GM19099 (cell line): ENCODE results near the gene PEX7.

Experiments used
- POLR2A ChIP-seq: IDR thresholded peaks from 3 replicates; pipeline ENCODE4 v1.6.1; 2011; ENCODE audit warnings: low read depth; ENCODE audit not compliant: insufficient read length; ENCODE audit errors: extremely low read depth

Gene PEX7

GRCh38 chr6:136822376-136823127 lies at the start of gene PEX7:
TSS of gene PEX7 (plus strand) at chr6:136822592. CDS start at chr6:136822666, 74 bp downstream.
- peak; percentile 88 for TF ChIP-seq POLR2A

GRCh38 chr6:136772685-136773472 lies 49.5 kb upstream of the PEX7 start:
- no peak for TF ChIP-seq POLR2A

- no peak for TF ChIP-seq POLR2A
These were observed 49.0 kb upstream of the PEX7 start for GRCh38 chr6:136773473-136773796.

- no peak for TF ChIP-seq POLR2A
These were observed 48.0 kb upstream of the PEX7 start for GRCh38 chr6:136774228-136775041.

- TF ChIP-seq POLR2A: no peak
These were observed 47.3 kb upstream of the PEX7 start for GRCh38 chr6:136775081-136775480.

GRCh38 chr6:136775548-136775947 lies 46.8 kb upstream of the PEX7 start:
- no peak for TF ChIP-seq POLR2A

- no peak for TF ChIP-seq POLR2A
These were observed 44.7 kb upstream of the PEX7 start for GRCh38 chr6:136777651-136778050.

- TF ChIP-seq POLR2A: no peak
These were observed 42.7 kb upstream of the PEX7 start for GRCh38 chr6:136779682-136780081.

- no peak for TF ChIP-seq POLR2A
These were observed 41.4 kb upstream of the PEX7 start for GRCh38 chr6:136780972-136781371.

- no peak for TF ChIP-seq POLR2A
These were observed 40.2 kb upstream of the PEX7 start for GRCh38 chr6:136782021-136782770.

- TF ChIP-seq POLR2A: no peak
These were observed 39.4 kb upstream of the PEX7 start for GRCh38 chr6:136783021-136783420.

GRCh38 chr6:136783495-136784270 lies 38.7 kb upstream of the PEX7 start:
- TF ChIP-seq POLR2A: no peak

GRCh38 chr6:136784271-136784664 lies 38.1 kb upstream of the PEX7 start:
- no peak for TF ChIP-seq POLR2A

GRCh38 chr6:136784910-136785746 lies 37.3 kb upstream of the PEX7 start:
- peak; percentile 18 for TF ChIP-seq POLR2A

GRCh38 chr6:136786658-136787057 lies 35.7 kb upstream of the PEX7 start:
- TF ChIP-seq POLR2A: no peak
